Measurements from ENCODE around the gene MIER2.
"Not testable (repeated sequence)": the region's sequence is repeated elsewhere in the genome, so short reads cannot be mapped to it uniquely, and the experiment has no call there.

Gene MIER2

GRCh38 chr19:277581-278165 is 66.9 kb downstream of the MIER2 start:
- TF ChIP-seq CTCF (IDR thresholded peaks at IDR 0.05; ENCODE audit: low read depth, low read length, missing control alignments) = no peak
- DNase-seq (ENCODE audit: extremely low read depth, low read depth) = no peak
- H3K4me3 ChIP-seq (replicated peaks; ENCODE audit: low read depth, low read length) = no peak overlapping the region

- H3K4me3 ChIP-seq (replicated peaks; ENCODE audit: low read depth, low read length) = no peak overlapping the region
- DNase-seq (ENCODE audit: extremely low read depth, low read depth) = no peak
- TF ChIP-seq CTCF (IDR thresholded peaks at IDR 0.05; ENCODE audit: low read depth, low read length, missing control alignments) = no peak
Measured at GRCh38 chr19:277131-277530, 67.5 kb downstream of the MIER2 start.

- no peak for TF ChIP-seq CTCF (IDR thresholded peaks at IDR 0.05; ENCODE audit: low read depth, low read length, missing control alignments)
- no peak overlapping the region for H3K4me3 ChIP-seq (replicated peaks; ENCODE audit: low read depth, low read length)
- DNase-seq (ENCODE audit: extremely low read depth, low read depth) = no peak
Measured at GRCh38 chr19:275958-276646, 68.5 kb downstream of the MIER2 start.

GRCh38 chr19:275000-275399 is 69.6 kb downstream of the MIER2 start:
- no peak for DNase-seq (ENCODE audit: extremely low read depth, low read depth)
- no peak for TF ChIP-seq CTCF (IDR thresholded peaks at IDR 0.05; ENCODE audit: low read depth, low read length, missing control alignments)
- no peak overlapping the region for H3K4me3 ChIP-seq (replicated peaks; ENCODE audit: low read depth, low read length)

GRCh38 chr19:273393-273792 is 71.2 kb downstream of the MIER2 start:
- no peak for DNase-seq (ENCODE audit: extremely low read depth, low read depth)
- no peak for TF ChIP-seq CTCF (IDR thresholded peaks at IDR 0.05; ENCODE audit: low read depth, low read length, missing control alignments)
- no peak overlapping the region for H3K4me3 ChIP-seq (replicated peaks; ENCODE audit: low read depth, low read length)

GRCh38 chr19:271856-272255 is 72.7 kb downstream of the MIER2 start:
- no peak for DNase-seq (ENCODE audit: extremely low read depth, low read depth)
- no peak overlapping the region for H3K4me3 ChIP-seq (replicated peaks; ENCODE audit: low read depth, low read length)
- TF ChIP-seq CTCF (IDR thresholded peaks at IDR 0.05; ENCODE audit: low read depth, low read length, missing control alignments) = no peak

- not testable (repeated sequence) for H3K4me3 ChIP-seq (replicated peaks; ENCODE audit: low read depth, low read length); DNase-seq (ENCODE audit: extremely low read depth, low read depth)
Measured at GRCh38 chr19:270766-271318, 73.8 kb downstream of the MIER2 start.
